NCI-H2107 (cell line): ENCODE results near the gene HSPH1.
A peak's percentile ranks its signal among the peaks of the same experiment; 100 is the strongest.
"Not testable (repeated sequence)": the region's sequence is repeated elsewhere in the genome, so short reads cannot be mapped to it uniquely, and the experiment has no call there.

Experiments
- DNase-seq: peaks from one replicate; lab custom pipeline; 2025; lab: John Stamatoyannopoulos, UW

Gene HSPH1

DNA sequence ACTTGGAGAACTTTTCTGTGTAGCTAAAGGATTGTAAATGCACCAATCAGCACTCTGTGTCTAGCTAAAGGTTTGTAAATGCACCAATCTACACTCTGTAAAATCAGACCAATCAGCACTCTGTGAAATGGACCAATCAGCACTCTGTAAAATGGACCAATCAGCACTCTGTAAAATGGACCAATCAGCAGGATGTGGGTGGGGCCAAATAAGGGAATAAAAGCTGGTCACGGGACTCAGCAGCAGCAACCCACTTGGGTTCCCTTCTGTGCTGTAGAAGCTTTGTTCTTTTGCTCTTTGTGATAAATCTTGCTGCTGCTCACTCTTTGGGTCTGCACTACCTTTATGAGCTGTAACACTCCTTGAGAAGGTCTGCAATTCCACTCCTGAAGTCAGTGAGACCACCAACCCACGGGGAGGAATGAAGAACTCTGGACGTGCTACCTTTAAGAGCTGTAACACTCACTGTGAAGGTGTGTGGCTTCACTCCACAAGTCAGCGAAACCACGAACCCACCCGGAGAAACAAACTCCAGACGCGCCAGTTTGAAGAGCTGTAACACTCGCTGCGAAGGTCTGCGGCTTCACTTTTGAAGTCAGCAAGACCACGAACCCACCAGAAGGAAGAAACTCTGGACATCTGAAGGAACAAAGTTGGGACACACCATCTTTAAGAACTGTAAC lies 16.2 kb upstream of the HSPH1 start:
- not testable (repeated sequence) for DNase-seq

DNA sequence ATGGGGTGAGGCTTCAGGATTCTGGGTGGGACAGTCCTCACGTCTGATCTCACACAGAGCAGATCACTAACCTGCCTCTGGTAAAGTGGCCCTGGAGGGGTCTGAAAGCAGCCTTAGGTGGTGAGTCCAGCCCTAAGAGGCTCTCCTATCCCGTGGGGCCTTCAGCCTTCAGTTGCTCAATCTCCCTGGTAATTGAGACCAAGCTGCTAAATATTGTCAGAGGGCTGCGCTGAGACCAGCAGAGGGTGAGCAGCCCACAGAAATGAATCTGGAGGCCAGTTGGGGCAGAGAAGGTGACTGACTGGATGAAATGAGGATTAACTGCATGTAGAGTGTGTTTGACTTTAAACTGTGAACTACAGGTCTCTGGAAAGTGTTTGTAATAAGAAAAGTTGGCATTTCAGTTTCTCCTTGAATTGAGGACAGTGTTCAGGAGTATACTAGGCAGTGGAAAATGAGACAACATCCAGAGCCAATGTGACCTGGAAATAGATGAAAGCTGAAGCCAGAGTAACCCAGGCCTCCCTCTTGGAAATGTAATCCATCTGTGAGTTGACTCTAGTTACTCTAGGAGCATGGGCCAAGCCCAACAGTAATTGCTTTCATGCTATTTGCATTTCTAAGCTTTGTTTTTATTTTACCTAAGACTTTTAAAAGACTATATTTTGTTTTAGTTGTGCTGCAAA lies 14.3 kb upstream of the HSPH1 start:
- DNase-seq: no peak

DNA sequence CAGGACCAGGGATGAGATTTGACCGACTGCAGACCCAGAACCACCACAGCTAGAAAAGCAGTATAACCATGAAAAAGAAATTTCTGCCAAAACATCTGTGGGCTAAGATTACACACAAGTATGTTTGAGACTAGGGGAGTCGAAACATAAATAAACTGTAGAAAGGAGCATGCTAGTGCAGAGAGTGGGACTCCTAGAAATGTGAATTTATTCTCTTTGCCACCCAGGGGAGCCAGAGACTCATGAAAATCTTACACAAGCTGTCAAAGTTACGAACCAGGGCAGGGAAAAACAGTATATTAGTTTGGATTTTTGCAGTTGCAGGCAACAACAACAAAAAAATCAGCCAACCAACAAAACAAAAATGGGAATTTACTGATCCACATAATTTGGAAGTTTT lies 12.3 kb upstream of the HSPH1 start:
- no peak for DNase-seq

DNA sequence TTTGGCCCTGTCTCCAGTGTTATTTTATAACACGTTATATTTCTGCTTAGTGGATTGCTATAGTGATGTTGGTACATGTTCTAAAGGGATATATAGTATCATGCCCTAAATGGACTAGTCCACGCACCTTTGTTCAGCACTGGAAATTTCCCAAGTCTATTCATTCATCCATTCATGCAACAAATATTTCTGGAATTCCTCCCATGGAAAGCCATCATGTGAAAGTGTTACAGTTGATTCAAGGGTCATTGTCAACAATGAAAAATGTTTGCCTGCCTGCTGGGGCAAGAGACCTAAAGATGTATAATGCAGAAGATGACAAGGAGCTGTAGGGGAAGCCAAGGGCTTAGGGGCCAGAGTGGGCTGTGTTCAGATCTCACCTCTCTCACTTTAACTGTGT lies 10.8 kb upstream of the HSPH1 start:
- no peak for DNase-seq

DNA sequence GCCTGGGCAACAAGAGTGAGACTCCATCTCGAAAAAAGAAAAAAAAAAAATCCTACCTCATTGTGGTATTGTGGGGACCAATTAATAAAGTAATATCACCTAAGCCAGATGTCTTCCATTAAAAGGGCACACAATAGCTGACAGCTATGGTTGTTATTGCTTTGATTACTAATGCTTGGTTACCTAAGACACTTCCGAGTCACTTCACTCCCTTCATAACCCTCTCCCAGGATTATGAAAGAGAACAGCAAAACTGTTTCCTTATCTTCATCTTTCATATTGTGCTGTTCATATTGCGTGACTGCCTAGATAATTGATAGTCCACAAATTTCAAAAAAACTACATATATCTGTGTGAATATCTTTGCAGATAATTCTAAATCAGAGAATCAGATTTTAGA lies 10.3 kb upstream of the HSPH1 start:
- no peak for DNase-seq

DNA sequence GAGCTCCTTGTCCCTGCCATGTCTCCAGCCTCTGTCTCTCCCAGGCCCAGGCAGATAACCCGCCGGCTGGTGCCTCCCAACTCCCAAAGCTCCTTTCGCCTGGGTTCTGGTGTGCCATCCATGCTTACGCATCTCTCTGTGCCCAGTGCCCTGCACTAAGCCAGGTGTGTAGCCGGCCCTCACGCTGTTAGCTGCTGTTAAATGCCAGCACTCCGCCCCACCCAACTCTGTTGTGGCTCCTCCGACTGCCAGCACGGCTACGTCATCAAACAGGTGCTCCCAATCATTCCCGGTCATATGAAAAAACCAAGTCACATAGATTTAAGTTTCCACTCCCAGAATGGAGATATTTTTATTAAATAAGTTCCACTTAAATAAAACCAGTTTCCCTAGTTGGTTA lies 7.0 kb upstream of the HSPH1 start:
- DNase-seq: no peak

DNA sequence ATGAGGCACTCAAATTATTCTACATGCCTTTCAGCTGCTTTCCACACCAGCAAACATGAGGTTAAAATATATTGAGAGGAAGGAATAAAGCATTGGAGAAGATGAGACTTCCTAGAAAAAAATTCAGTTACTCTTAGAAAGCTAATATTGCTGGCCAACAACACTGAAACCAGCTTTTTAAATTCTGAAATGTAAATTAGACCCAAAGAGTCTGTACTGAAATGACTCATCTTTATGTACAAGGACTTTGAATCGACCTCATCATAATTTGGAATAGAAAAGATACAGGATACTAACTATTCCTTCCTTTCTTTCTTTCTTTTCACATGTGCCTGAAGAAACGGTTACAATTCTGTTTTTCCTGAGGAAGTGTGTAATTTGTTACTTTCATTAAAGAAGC lies 6.5 kb upstream of the HSPH1 start:
- no peak for DNase-seq

DNA sequence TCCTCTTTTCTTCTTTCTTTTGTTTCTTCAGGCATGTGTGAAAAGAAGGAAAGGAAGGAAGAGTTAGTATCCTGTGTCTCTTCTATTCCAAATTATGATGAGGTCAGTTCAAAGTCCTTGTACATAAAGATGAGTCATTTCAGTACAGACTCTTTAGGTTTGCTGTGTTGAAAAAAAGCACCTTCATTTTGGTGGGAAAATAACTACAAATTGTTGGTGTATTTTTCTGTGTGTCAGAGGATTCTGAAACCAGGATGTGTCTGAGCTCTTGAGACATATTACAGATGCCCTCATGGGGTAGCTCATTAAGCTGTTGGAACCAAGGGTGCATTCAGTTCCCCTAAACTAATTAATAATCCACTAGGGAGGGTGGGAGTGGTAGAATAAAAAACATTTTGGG lies 5.8 kb upstream of the HSPH1 start:
- no peak for DNase-seq

DNA sequence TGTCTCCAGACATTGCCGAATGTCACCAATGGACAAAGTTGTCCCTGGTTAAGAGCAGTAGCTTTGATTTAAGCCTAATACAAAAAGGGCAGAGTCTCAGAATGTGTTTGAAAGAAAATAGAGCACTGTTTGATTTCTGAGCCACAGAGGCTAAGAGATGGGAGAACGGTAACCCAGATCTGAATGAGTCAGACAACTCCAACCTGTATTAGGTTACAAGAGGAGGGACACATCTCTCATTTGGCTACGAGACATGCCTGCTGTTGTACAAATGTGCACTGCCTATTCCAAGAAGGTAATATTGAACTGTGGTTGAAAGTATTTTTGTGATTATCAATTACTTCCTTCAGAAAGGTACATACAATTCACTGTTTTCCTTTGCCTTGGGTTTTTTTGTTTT lies 4.9 kb upstream of the HSPH1 start:
- DNase-seq: no peak

DNA sequence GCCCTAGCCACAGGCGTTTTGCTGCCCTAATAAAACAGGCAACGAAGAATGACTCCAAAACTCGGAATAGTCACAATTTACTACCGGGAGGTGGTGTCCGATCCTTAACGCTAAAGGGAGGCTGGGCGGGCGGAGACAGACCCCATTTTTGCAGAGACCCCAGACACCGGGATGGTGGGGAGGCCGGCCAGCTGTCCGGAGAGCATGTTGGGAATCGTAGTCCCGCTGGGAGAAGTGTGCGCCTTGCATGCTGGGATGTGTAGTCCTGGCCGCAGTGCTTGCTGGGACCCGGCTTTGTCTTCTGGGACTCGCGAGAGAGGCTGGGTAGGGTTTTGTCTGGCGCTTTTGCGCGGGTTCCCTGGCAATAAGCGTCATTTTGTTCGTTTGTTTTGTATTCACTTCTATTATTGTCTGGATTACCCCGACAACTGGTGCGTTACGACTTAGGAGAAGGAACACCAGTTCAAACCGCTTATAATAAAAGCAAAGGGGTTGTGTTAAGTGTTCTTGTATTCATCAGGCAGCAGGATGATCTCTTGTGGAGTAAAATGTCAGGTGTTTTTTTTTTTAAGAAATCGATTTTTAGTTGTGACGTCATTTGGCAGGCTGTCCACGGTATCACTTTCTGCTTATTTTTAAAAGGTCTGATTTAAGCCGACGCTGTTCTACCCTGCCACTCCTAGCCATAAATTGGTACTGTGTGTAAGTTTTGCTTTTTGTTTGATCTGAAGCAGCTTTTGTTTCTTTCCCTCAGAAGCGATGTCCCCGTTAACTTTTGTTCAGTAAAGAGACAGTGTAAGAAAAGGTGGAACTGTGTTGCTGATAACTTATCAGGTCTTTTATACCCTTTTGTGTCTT lies 676 bp upstream of the HSPH1 start:
- DNase-seq: peak; percentile 83

DNA sequence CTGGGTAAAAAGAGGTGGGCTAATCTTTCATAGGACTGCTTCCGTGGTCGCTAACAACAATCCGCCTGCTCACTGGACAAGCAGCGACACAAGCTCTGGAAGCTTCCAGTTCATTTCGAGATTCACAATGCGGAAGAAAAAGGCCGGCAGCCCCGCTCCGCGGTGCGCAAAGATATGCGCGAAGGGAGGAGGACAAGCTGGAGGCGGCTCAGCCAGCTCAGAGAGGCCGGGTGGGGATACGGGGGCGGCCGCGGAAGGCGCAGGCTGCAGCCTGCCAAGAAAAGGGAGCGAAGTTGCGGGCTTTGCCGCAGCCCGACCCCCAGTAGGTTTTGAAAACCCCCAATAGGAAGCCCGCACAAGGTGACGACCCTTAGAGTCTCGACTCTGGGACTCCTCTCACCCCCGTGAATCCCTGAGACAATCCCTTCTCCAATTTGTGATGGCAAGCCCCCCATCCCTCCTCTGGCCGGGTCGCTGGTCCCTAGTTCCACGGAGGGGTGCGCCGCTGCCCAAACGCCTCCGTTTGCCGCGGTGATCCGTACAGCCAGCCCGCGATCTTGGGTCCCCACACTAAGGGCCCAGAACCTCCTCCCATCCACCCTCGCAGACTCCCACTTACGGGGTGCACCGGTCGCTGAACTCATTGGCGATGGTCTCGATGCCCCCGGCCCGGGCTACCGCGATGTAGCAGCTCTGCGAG lies 697 bp downstream of the HSPH1 start:
- DNase-seq: no peak

DNA sequence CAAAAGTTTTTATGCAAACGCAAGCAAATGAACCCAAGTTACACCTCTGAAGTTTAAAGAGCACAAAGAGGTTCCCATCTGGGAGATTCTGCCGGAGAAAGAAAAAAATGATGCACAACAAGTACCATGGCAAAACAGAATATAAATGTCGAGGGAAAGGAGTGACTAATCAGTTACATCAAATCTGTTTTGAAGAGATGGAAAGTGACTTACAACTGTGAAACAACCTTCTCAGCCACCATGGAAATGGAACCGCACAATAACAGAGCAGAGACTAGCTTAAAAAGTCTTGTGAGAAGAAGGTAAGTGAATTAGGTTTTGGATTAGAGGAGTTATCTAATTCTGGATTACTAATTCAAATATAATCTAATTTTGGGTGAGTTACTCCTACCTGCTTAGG lies 2.4 kb downstream of the HSPH1 start:
- DNase-seq: no peak

DNA sequence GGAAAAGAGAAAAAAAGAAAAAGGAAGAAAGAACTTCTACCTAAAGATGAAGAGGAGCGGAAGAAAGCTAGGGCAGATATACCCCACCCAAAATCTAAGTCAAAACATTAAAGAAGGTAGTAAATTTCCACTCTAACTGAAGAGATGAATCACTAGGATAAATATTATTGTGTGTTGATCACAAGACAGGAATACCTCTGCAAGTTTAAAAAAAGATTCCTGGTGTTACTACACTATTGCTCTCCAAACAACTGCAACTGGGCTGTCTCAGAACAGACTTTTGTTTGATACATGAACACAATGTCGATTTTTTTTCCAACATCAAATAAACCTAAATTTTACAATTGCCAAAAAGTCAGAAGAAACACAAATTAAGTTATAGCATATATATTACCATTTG lies 6.8 kb downstream of the HSPH1 start:
- DNase-seq: no peak

DNA sequence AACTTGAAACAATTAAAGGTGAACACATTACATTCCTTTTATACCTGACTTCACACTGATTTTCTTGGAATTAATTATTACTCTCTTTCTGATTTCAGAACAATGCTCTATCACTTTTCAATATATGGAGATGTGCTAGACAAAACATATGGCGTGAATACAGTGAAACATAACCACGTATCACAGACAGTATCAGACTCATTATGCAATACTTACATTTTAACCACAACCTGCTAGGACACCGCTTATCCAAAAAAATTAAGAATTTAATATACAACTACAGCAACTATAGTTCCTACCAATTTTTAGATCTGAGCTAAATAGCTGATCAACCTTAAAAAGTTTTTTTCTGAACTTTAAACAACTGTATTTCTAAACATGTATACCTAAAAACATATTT lies 9.9 kb downstream of the HSPH1 start:
- no peak for DNase-seq

DNA sequence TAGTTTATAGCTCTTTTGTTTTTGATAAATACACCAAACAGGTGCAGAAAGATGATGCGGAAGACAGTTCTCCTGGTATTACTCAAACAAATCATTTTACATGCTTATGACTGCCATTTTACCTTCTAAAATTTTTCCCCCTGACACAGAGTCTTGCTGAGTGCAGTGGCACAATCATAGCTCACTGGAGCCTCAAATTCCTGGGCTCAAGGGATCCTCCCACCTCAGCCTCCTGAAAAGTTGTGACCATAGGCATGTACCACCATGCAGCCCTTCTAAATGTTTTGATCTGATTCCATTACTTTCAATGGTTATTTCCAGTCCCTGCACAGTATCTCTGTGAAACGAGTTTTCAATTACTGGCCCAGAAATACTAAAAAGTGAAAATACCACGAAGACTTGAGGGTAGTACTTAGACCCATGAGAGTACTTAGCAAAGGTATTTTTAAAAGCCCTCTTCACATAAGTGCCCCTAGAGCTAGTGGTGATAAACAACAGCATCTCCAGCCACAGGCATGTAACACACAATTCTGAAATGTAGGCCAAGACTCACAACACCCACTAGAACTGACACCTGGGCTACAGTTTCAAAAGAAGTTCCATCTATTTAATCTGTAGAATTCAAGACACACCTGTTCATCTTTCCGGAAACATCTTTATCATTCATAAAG lies 11.3 kb downstream of the HSPH1 start:
- no peak for DNase-seq

DNA sequence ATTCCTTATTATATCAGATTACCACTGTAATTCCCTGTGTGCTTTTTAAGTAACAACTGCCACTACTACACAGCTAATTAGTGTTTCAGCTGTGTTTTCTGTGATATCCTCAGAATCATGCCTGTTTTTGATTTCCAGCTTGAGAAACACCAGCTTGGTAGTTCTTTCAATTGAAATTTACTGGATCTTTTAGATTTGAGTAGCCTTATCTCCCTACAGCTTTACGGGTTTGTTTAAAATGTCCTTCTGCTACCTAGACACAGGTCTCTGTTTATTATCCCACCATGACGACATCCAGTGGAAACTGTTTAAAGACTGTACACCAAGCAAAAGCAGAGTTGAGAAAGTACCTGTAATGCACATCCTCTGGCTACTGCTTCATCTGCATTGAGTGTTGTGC lies 12.1 kb downstream of the HSPH1 start:
- DNase-seq: no peak

DNA sequence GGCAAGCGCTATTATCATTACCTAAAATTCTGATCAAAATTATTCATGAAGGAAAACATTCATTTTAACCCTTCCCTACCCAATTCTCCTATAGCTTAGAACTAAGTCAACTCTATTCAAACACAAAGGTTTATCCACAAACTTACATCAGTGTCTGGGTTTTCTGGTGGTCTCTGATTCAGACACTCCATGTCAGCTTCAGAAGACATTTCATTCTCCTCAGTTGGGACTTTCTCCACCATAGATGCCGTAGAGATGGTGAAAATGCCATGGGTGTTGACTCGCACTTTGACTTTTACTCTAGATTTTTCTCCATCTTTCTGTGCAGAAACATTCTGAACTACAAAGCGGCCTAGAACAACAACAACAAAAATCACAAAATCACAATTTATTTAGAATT lies 16.3 kb downstream of the HSPH1 start:
- no peak for DNase-seq

DNA sequence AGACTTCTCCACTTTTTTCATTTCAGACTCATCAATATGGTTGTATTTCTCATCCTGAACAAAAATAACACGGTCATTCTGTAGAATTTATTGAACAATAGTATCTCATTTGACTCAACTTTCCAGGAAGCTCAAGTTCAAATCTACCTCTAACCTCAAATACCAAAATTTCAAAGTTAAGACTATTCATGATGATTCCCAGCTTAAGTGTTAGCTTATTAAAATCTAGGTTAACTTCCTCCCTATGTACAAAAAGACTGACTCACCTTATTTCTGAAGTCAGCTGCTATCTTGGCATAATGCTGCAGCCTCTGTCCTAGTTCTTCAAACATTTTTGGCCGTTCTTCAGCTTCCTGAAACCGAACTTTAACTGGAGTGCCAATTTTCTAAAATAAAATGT lies 23.2 kb downstream of the HSPH1 start:
- DNase-seq: no peak

DNA sequence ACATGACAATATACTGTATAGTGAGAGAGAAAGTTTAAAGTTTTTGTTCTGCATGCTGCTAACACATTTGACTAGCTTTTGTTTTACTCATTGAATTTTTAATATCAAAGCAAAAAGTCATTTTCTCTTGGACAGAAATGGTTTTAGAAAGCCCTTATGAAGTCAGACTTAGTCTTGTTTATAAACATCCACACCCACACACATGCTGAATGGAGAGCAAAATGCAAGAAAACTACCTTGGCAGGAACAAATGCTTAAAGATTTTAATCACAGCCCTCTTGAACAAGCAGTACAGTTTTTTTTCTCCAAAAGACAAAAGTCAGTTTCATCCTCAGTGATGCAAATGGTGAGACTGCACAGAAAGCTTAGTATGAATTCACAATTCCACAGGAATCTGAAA lies 25.0 kb downstream of the HSPH1 start:
- no peak for DNase-seq

DNA sequence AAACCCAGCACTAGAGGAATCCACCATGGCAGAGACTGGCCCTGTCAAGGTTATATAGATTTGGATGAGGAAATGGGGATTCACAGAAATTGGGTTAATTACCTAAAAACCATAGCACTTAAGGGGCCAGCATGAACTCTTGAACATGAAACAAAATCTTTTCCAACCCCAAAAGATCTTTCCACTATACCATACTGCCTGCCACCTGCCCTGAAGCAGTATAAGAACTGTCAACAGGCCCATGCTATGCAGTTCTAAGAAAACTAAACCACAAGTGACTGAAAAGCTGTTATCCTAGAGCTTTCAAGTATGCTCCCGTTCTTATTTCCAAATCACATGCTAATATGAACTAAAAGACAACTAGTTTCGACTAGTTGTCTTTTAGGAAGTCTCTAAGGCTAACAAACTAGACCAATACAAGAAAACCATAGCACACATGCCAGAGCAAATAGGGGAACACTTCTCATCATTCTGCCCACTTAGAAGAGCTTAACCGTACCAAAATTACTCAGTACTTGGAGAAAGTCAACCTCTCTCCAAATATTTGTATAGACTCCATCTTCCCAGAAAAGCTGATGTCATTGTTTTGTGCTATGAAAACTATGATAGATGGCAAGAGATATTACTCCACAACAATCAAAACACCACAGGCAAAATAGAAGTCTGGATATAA lies 27.5 kb downstream of the HSPH1 start:
- DNase-seq: no peak

DNA sequence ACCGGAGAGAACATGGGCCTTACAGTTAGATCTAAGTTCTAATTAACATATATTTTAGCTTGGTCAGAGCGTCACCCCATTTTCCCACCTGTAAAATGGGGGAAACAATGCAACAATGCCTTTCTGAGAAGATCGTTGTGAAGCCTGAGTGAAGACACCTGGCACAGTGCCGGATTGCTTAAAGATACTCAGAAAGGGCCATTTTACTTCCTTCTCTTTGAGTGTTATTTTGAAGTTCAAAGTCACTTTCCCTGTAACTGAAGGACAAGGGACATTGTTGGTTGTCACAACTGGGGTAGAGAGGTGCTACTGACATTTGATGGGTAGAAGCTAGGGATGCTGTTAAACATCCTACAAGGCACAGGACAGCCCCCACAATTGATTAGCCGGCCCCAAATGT lies 28.1 kb downstream of the HSPH1 start:
- no peak for DNase-seq
